IPS-15b (cell line): ENCODE data around the gene MYF5.

Experiments used
- H3K27me3 ChIP-seq: one replicate; pipeline ENCODE4 v1.6.1; 2013; ENCODE audit warnings: low read length; ENCODE audit not compliant: control insufficient read depth, insufficient read depth
- H3K36me3 ChIP-seq: one replicate; pipeline ENCODE4 v1.6.1; 2013; ENCODE audit warnings: low read length; ENCODE audit not compliant: control insufficient read depth, insufficient read depth
- H3K4me1 ChIP-seq: one replicate; pipeline ENCODE4 v1.6.1; 2013; ENCODE audit warnings: mild to moderate bottlenecking, low read length; ENCODE audit not compliant: control insufficient read depth, insufficient read depth
- H3K4me3 ChIP-seq: one replicate; pipeline ENCODE4 v1.5.1; 2013; ENCODE audit warnings: low read depth, low read length
- H3K9ac ChIP-seq: one replicate; pipeline ENCODE4 v1.6.1; 2013; ENCODE audit warnings: low read depth, mild to moderate bottlenecking, low read length
- H3K9me3 ChIP-seq: one replicate; pipeline ENCODE4 v1.6.1; 2013; ENCODE audit warnings: mild to moderate bottlenecking, low read length; ENCODE audit not compliant: control insufficient read depth, insufficient read depth

The MYF5 gene

GRCh38 chr12:80692114-80692513, 24.6 kb upstream of the MYF5 start:
- Histone ChIP-seq H3K4me3 (no peak overlapping the region), H3K9ac (no peak overlapping the region), H3K36me3 (no peaks in the 10 kb centered on the region), H3K27me3 (no peaks in the 10 kb centered on the region), H3K4me1 (no peaks in the 10 kb centered on the region), H3K9me3 (no peaks in the 10 kb centered on the region)

- H3K27me3 ChIP-seq = peaks cover 4% of the 10 kb centered on the region
- no peak overlapping the region for H3K9ac ChIP-seq
- no peaks in the 10 kb centered on the region for H3K4me1 ChIP-seq
- H3K36me3 ChIP-seq = no peaks in the 10 kb centered on the region
- no peak overlapping the region for H3K4me3 ChIP-seq
- H3K9me3 ChIP-seq = no peaks in the 10 kb centered on the region
These were observed 19.3 kb upstream of the MYF5 start for GRCh38 chr12:80697270-80697887.

GRCh38 chr12:80698256-80698655, 18.5 kb upstream of the MYF5 start:
- Histone ChIP-seq H3K27me3 (peaks cover 13% of the 10 kb centered on the region), H3K9ac (no peak overlapping the region), H3K4me1 (peaks cover 5% of the 10 kb centered on the region), H3K4me3 (no peak overlapping the region), H3K9me3 (no peaks in the 10 kb centered on the region), H3K36me3 (no peaks in the 10 kb centered on the region)

- no peaks in the 10 kb centered on the region for H3K9me3 ChIP-seq
- H3K36me3 ChIP-seq = no peaks in the 10 kb centered on the region
- no peak overlapping the region for H3K4me3 ChIP-seq
- H3K4me1 ChIP-seq = peaks cover 9% of the 10 kb centered on the region
- H3K27me3 ChIP-seq = peaks cover 20% of the 10 kb centered on the region
- H3K9ac ChIP-seq = no peak overlapping the region
These were observed 17.7 kb upstream of the MYF5 start for GRCh38 chr12:80698847-80699542.

GRCh38 chr12:80700327-80700726, 16.4 kb upstream of the MYF5 start:
- H3K4me3 ChIP-seq = no peak overlapping the region
- H3K9ac ChIP-seq = no peak overlapping the region
- H3K36me3 ChIP-seq = no peaks in the 10 kb centered on the region
- peaks cover 9% of the 10 kb centered on the region for H3K4me1 ChIP-seq
- peaks cover 34% of the 10 kb centered on the region for H3K27me3 ChIP-seq
- no peaks in the 10 kb centered on the region for H3K9me3 ChIP-seq

- Histone ChIP-seq H3K36me3 (no peaks in the 10 kb centered on the region), H3K4me1 (peaks cover 9% of the 10 kb centered on the region), H3K9ac (no peak overlapping the region), H3K27me3 (peaks cover 44% of the 10 kb centered on the region), H3K9me3 (no peaks in the 10 kb centered on the region), H3K4me3 (no peak overlapping the region)
These were observed 15.3 kb upstream of the MYF5 start for GRCh38 chr12:80701388-80701787.

- H3K4me3 ChIP-seq = no peak overlapping the region
- no peaks in the 10 kb centered on the region for H3K9me3 ChIP-seq
- H3K36me3 ChIP-seq = no peaks in the 10 kb centered on the region
- H3K4me1 ChIP-seq = peaks cover 9% of the 10 kb centered on the region
- no peak overlapping the region for H3K9ac ChIP-seq
- H3K27me3 ChIP-seq = peaks cover 62% of the 10 kb centered on the region
These were observed 13.6 kb upstream of the MYF5 start for GRCh38 chr12:80702889-80703805.

GRCh38 chr12:80704420-80704819, 12.3 kb upstream of the MYF5 start:
- Histone ChIP-seq H3K9me3 (no peaks in the 10 kb centered on the region), H3K9ac (no peak overlapping the region), H3K36me3 (no peaks in the 10 kb centered on the region), H3K4me1 (peaks cover 13% of the 10 kb centered on the region), H3K4me3 (no peak overlapping the region), H3K27me3 (peaks cover 70% of the 10 kb centered on the region)

GRCh38 chr12:80707126-80707829, 9.4 kb upstream of the MYF5 start, which contains the start of gene MYF6:
Gene MYF6, plus strand, starts transcription at chr12:80707634. Its CDS starts 86 bp downstream, at chr12:80707720.
- Histone ChIP-seq H3K36me3 (no peaks in the 10 kb centered on the region), H3K4me1 (peaks cover 24% of the 10 kb centered on the region), H3K4me3 (peak within 1 kb of the TSS; percentile 47)

GRCh38 chr12:80707830-80708258, 8.9 kb upstream of the MYF5 start:
- Histone ChIP-seq H3K4me3 (peak overlapping the region; percentile 22), H3K9me3 (no peaks in the 10 kb centered on the region), H3K36me3 (no peaks in the 10 kb centered on the region), H3K9ac (no peak overlapping the region), H3K27me3 (peaks cover 98% of the 10 kb centered on the region), H3K4me1 (peaks cover 24% of the 10 kb centered on the region)

More at GRCh38 chr12:80707126-80707829, 9.4 kb upstream of the MYF5 start, which contains the start of gene MYF6:
- Histone ChIP-seq H3K9ac (no peak within 1 kb of the TSS), H3K27me3 (peaks cover 98% of the 10 kb centered on the region), H3K9me3 (no peaks in the 10 kb centered on the region)
